HEK293 (cell line): ENCODE results near the gene SERTAD4.

Experiments used
- CTCF ChIA-PET: fragments of 350-600 bp; formaldehyde crosslinking; extraction: SDS; loops from one replicate; lab custom pipeline; 2021; ENCODE audit warnings: antibody characterized with exemption; lab: Yijun Ruan, JAX
- POLR2A ChIA-PET: fragments of 300-600 bp; formaldehyde crosslinking; extraction: SDS; loops from one replicate; lab custom pipeline; 2020; ENCODE audit warnings: antibody characterized with exemption, inconsistent platforms; lab: Yijun Ruan, JAX
- H3K27ac ChIP-seq: fragments of 200-500 bp; sonication (Bioruptor generic); 2 replicates; pipeline ENCODE4 v1.5.1; 2014; ENCODE audit warnings: low read depth, low read length, control low read depth, inconsistent platforms; ENCODE audit errors: extremely low read depth
- H3K36me3 ChIP-seq, 2 experiments: fragments of 200-500 bp in 1 of 2; sonication (Bioruptor generic) in 1 of 2; 1 replicate in 1 of 2; 2 replicates in 1 of 2; pipeline ENCODE4 v1.5.1; 2014 to 2017; ENCODE audit warnings: inconsistent platforms in 2 of 2, low read length in 2 of 2; ENCODE audit not compliant: control insufficient read depth in 2 of 2, insufficient read depth in 1 of 2
- H3K4me1 ChIP-seq: fragments of 200-500 bp; sonication (Bioruptor generic); 2 replicates; pipeline ENCODE4 v1.5.1; 2014; ENCODE audit warnings: mild to moderate bottlenecking, low read length, inconsistent platforms; ENCODE audit not compliant: control insufficient read depth, insufficient read depth
- H3K4me3 ChIP-seq: 2 replicates; pipeline ENCODE4 v1.5.1; 2011; ENCODE audit warnings: low read depth, mild to moderate bottlenecking, control low read depth, low read length, moderate library complexity
- H3K9me3 ChIP-seq: fragments of 200-500 bp; sonication (Bioruptor generic); 2 replicates; pipeline ENCODE4 v1.5.1; 2014; ENCODE audit warnings: low read depth, low read length, inconsistent platforms; ENCODE audit not compliant: control insufficient read depth, insufficient read depth
- BCL11B ChIP-seq: fragments of 450-650 bp; formaldehyde crosslinking; IDR thresholded peaks from 2 replicates; pipeline ENCODE4 v1.5.1; 2016; ENCODE audit warnings: low read depth, missing biosample characterization, missing genetic modification characterization
- ELK4 ChIP-seq: IDR thresholded peaks from 2 replicates; pipeline ENCODE4 v1.6.1; 2011; ENCODE audit warnings: mild to moderate bottlenecking, low read depth, low read length, borderline replicate concordance
- GLI2 ChIP-seq: fragments of 450-650 bp; formaldehyde crosslinking; IDR thresholded peaks from 2 replicates; pipeline ENCODE4; 2017; ENCODE audit warnings: missing biosample characterization, missing genetic modification characterization, low read depth, borderline replicate concordance
- HOXC10 ChIP-seq: sonication (generic); formaldehyde crosslinking; IDR thresholded peaks from 2 replicates; pipeline ENCODE4 v1.8.1; 2023; ENCODE audit warnings: mild to moderate bottlenecking, missing genetic modification reagents
- KLF10 ChIP-seq: fragments of 450-650 bp; IDR thresholded peaks from 2 replicates; pipeline ENCODE4 v1.5.1; 2018; ENCODE audit warnings: missing biosample characterization, mild to moderate bottlenecking, missing genetic modification characterization
- MEIS1 ChIP-seq: sonication (generic); formaldehyde crosslinking; IDR thresholded peaks from 2 replicates; pipeline ENCODE4 v1.8.1; 2022; ENCODE audit warnings: missing genetic modification reagents, mild to moderate bottlenecking, borderline replicate concordance
- OVOL3 ChIP-seq: fragments of 450-650 bp; formaldehyde crosslinking; IDR thresholded peaks from 2 replicates; pipeline ENCODE4 v1.5.1; 2016; ENCODE audit warnings: missing biosample characterization, missing genetic modification characterization
- REPIN1 ChIP-seq: fragments of 450-650 bp; formaldehyde crosslinking; IDR thresholded peaks from 2 replicates; pipeline ENCODE4 v1.5.1; 2017; ENCODE audit warnings: missing biosample characterization, missing genetic modification characterization, low read depth
- SALL2 ChIP-seq: fragments of 450-650 bp; formaldehyde crosslinking; IDR thresholded peaks from 2 replicates; pipeline ENCODE4 v1.5.0; 2017; ENCODE audit warnings: missing biosample characterization, mild to moderate bottlenecking, missing genetic modification characterization, borderline replicate concordance
- SCRT2 ChIP-seq: fragments of 450-650 bp; formaldehyde crosslinking; IDR thresholded peaks from 2 replicates; pipeline ENCODE4 v1.5.1; 2016; ENCODE audit warnings: missing biosample characterization, missing genetic modification characterization
- ZBTB1 ChIP-seq: fragments of 450-650 bp; formaldehyde crosslinking; IDR thresholded peaks from 2 replicates; pipeline ENCODE4 v1.5.1; 2016; ENCODE audit warnings: missing biosample characterization, missing genetic modification characterization
- ZBTB17 ChIP-seq: fragments of 450-650 bp; formaldehyde crosslinking; IDR thresholded peaks from 2 replicates; pipeline ENCODE4 v1.5.1; 2016; ENCODE audit warnings: missing biosample characterization, missing genetic modification characterization
- ZBTB44 ChIP-seq: fragments of 450-650 bp; IDR thresholded peaks from 2 replicates; pipeline ENCODE4 v1.5.1; 2018; ENCODE audit warnings: missing biosample characterization, mild to moderate bottlenecking, missing genetic modification characterization
- ZFP37 ChIP-seq: fragments of 450-650 bp; formaldehyde crosslinking; IDR thresholded peaks from 2 replicates; pipeline ENCODE4 v1.5.1; 2016; ENCODE audit warnings: missing biosample characterization, missing genetic modification characterization
- ZIC2 ChIP-seq: fragments of 450-650 bp; formaldehyde crosslinking; IDR thresholded peaks from 2 replicates; pipeline ENCODE4 v1.5.1; 2016; ENCODE audit warnings: missing biosample characterization, missing genetic modification characterization
- ZNF138 ChIP-seq: fragments of 450-650 bp; formaldehyde crosslinking; IDR thresholded peaks from 2 replicates; pipeline ENCODE4 v1.5.1; 2016; ENCODE audit warnings: missing biosample characterization, missing genetic modification characterization, borderline replicate concordance
- ZNF292 ChIP-seq: fragments of 450-650 bp; formaldehyde crosslinking; IDR thresholded peaks from 2 replicates; pipeline ENCODE4 v1.5.1; 2016; ENCODE audit warnings: low read depth, missing biosample characterization, missing genetic modification characterization, borderline replicate concordance
- ZNF391 ChIP-seq: fragments of 450-650 bp; formaldehyde crosslinking; IDR thresholded peaks from 2 replicates; pipeline ENCODE4 v1.5.1; 2016; ENCODE audit warnings: low read depth, missing biosample characterization, missing genetic modification characterization, borderline replicate concordance
- ZNF544 ChIP-seq: fragments of 450-650 bp; formaldehyde crosslinking; IDR thresholded peaks from 2 replicates; pipeline ENCODE4 v1.5.0; 2017; ENCODE audit warnings: missing biosample characterization, missing genetic modification characterization
- ZNF549 ChIP-seq: fragments of 450-650 bp; IDR thresholded peaks from 2 replicates; pipeline ENCODE4 v1.5.1; 2018; ENCODE audit warnings: missing biosample characterization, missing genetic modification characterization, mild to moderate bottlenecking, inconsistent platforms, moderate library complexity
- ZNF610 ChIP-seq: fragments of 450-650 bp; formaldehyde crosslinking; IDR thresholded peaks from 2 replicates; pipeline ENCODE4 v1.5.1; 2016; ENCODE audit warnings: missing biosample characterization, missing genetic modification characterization, borderline replicate concordance
- ZNF629 ChIP-seq: fragments of 450-650 bp; formaldehyde crosslinking; IDR thresholded peaks from 2 replicates; pipeline ENCODE4 v1.5.1; 2017; ENCODE audit warnings: missing biosample characterization, missing genetic modification characterization
- ZNF654 ChIP-seq: fragments of 450-650 bp; formaldehyde crosslinking; IDR thresholded peaks from 2 replicates; pipeline ENCODE4 v1.5.1; 2016; ENCODE audit warnings: low read depth, missing biosample characterization, missing genetic modification characterization
- ZSCAN23 ChIP-seq: fragments of 450-650 bp; formaldehyde crosslinking; IDR thresholded peaks from 2 replicates; pipeline ENCODE4 v1.5.1; 2016; ENCODE audit warnings: missing biosample characterization, missing genetic modification characterization
- TF ChIP-seq, protein P1 (sequence below): fragments of 450-650 bp; formaldehyde crosslinking; IDR thresholded peaks from 2 replicates; pipeline ENCODE4 v1.5.1; 2017; ENCODE audit warnings: missing biosample characterization, missing genetic modification characterization
- TF ChIP-seq, protein P2 (sequence below): fragments of 450-650 bp; formaldehyde crosslinking; IDR thresholded peaks from 2 replicates; pipeline ENCODE4 v1.5.1; 2016; ENCODE audit warnings: missing biosample characterization, missing genetic modification characterization
- TF ChIP-seq, protein P3 (sequence below): fragments of 450-650 bp; formaldehyde crosslinking; IDR thresholded peaks from 2 replicates; pipeline ENCODE4 v1.5.1; 2016; ENCODE audit warnings: missing biosample characterization, missing genetic modification characterization

Gene SERTAD4

DNA sequence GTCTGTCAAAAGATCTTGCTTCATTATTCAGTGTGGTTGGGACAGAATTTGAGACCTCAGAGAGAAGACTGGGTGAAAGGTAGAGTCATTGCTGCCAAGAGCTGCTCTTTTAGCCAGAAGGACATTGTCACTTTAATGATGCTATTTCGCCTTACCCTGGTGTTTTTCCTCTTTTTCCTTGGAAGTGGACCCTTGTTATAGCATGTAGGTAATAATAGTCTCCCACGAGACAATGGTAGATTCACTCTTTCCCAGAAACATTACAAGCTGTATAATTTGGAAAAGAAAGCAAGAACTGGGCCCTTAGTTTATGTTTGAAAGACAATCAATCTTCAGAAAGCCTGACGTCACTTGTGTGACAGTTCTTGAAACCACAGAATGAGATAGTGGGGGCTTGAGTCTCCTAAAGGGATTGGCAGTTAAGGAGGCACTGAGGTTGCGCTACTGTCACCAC is 3.8 kb downstream of the SERTAD4 start (continued):
- TF ChIP-seq ZNF292 (tag by site-specific recombination) (no peak), ZNF629 (peak; percentile 97), ZNF138 (tag by site-specific recombination) (no peak), ZNF549 (tag by site-specific recombination) (no peak), KLF10 (tag by site-specific recombination) (peak; percentile 87), ZBTB1 (tag by site-specific recombination) (0 out of 2 replicates have a peak, but pooled peaks have one; percentile 47), GLI2 (peak; percentile 62; the same call in 1 of the 2 replicates), ZNF391 (tag by site-specific recombination) (peak; percentile 56; the same call in 1 of the 2 replicates), OVOL3 (tag by site-specific recombination) (peak; percentile 89), ZSCAN23 (peak; percentile 78; the same call in 1 of the 2 replicates), ZNF544 (tag by site-specific recombination) (no peak), ELK4 (no peak), REPIN1 (tag by site-specific recombination) (no peak; the same call in 1 of the 2 replicates), ZNF610 (tag by site-specific recombination) (0 out of 2 replicates have a peak, but pooled peaks have one; percentile 61), MEIS1 (peak; percentile 91), ZBTB44 (peak; percentile 67), BCL11B (tag by site-specific recombination) (peak; percentile 77), ZIC2 (tag by site-specific recombination) (no peak), HOXC10 (no peak), SCRT2 (tag by site-specific recombination) (no peak)
- TF ChIP-seq, protein P1, sequence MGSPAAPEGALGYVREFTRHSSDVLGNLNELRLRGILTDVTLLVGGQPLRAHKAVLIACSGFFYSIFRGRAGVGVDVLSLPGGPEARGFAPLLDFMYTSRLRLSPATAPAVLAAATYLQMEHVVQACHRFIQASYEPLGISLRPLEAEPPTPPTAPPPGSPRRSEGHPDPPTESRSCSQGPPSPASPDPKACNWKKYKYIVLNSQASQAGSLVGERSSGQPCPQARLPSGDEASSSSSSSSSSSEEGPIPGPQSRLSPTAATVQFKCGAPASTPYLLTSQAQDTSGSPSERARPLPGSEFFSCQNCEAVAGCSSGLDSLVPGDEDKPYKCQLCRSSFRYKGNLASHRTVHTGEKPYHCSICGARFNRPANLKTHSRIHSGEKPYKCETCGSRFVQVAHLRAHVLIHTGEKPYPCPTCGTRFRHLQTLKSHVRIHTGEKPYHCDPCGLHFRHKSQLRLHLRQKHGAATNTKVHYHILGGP (tag by site-specific recombination) = 0 out of 2 replicates have a peak, but pooled peaks have one; percentile 35
- TF ChIP-seq, protein P2, sequence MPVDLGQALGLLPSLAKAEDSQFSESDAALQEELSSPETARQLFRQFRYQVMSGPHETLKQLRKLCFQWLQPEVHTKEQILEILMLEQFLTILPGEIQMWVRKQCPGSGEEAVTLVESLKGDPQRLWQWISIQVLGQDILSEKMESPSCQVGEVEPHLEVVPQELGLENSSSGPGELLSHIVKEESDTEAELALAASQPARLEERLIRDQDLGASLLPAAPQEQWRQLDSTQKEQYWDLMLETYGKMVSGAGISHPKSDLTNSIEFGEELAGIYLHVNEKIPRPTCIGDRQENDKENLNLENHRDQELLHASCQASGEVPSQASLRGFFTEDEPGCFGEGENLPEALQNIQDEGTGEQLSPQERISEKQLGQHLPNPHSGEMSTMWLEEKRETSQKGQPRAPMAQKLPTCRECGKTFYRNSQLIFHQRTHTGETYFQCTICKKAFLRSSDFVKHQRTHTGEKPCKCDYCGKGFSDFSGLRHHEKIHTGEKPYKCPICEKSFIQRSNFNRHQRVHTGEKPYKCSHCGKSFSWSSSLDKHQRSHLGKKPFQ (tag by site-specific recombination) = 0 out of 2 replicates have a peak, but pooled peaks have one; percentile 40

GRCh38 chr1:210236840-210237409 is 4.3 kb downstream of the SERTAD4 start:
- POLR2A ChIA-PET = interaction anchor here (0.7 to 2.0 kb wide), 8 partner anchors 9 to 94 kb away, joined by 3 to 7 read pairs (median 4); no protein-coding TSS in a partner anchor
- Histone ChIP-seq H3K27ac (peak overlapping the region; percentile 99), H3K4me3 (no peak overlapping the region), H3K36me3 (peaks cover 13 to 17% of the 10 kb centered on the region in 2 experiments; a peak in 2 of 3 replicates), H3K4me1 (peaks cover 46% of the 10 kb centered on the region), H3K9me3 (no peaks in the 10 kb centered on the region)
- CTCF ChIA-PET = interaction anchor here (1.0 to 1.9 kb wide), 2 partner anchors 56 to 73 kb away, joined by 4 to 9 read pairs; no protein-coding TSS in a partner anchor
- TF ChIP-seq ZFP37 (0 out of 2 replicates have a peak, but pooled peaks have one; percentile 63), ZNF654 (tag by site-specific recombination) (no peak), ZBTB17 (peak; percentile 55), SALL2 (tag by site-specific recombination) (no peak)
- TF ChIP-seq, protein P3, sequence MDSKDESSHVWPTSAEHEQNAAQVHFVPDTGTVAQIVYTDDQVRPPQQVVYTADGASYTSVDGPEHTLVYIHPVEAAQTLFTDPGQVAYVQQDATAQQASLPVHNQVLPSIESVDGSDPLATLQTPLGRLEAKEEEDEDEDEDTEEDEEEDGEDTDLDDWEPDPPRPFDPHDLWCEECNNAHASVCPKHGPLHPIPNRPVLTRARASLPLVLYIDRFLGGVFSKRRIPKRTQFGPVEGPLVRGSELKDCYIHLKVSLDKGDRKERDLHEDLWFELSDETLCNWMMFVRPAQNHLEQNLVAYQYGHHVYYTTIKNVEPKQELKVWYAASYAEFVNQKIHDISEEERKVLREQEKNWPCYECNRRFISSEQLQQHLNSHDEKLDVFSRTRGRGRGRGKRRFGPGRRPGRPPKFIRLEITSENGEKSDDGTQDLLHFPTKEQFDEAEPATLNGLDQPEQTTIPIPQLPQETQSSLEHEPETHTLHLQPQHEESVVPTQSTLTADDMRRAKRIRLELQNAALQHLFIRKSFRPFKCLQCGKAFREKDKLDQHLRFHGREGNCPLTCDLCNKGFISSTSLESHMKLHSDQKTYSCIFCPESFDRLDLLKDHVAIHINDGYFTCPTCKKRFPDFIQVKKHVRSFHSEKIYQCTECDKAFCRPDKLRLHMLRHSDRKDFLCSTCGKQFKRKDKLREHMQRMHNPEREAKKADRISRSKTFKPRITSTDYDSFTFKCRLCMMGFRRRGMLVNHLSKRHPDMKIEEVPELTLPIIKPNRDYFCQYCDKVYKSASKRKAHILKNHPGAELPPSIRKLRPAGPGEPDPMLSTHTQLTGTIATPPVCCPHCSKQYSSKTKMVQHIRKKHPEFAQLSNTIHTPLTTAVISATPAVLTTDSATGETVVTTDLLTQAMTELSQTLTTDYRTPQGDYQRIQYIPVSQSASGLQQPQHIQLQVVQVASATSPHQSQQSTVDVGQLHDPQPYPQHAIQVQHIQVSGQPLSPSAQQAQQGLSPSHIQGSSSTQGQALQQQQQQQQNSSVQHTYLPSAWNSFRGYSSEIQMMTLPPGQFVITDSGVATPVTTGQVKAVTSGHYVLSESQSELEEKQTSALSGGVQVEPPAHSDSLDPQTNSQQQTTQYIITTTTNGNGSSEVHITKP = peak; percentile 63
